ENCODE measurements around the gene PACSIN1. TPM values are rescaled to one million over a fixed set of nuclear protein-coding genes. Genes with fewer than 3 reads are reported as not detected.

Gene PACSIN1
- total RNA-seq, 1 donor from 2014 or later = 0.11 TPM

- no peak overlapping the region for H3K4me3 Mint-ChIP-seq
- no peaks in the 10 kb centered on the region for H3K27me3 Mint-ChIP-seq
- no peaks in the 10 kb centered on the region for H3K9me3 Mint-ChIP-seq
- CTCF ChIA-PET = interaction anchor here (1.3 kb wide), 1 partner anchor 28 kb away, joined by 4 read pairs; no protein-coding TSS in a partner anchor
- no peak for ATAC-seq (ENCODE audit: low read depth)
- intact Hi-C loops (cut with micrococcal nuclease) = no loop called here
- no peak for DNase-seq
- no peak for TF ChIP-seq CTCF (IDR thresholded peaks at IDR 0.05)
- POLR2A ChIA-PET = no interaction called here
- H3K4me1 Mint-ChIP-seq = peaks cover 5% of the 10 kb centered on the region
- H3K36me3 Mint-ChIP-seq (ENCODE audit: low read depth) = peaks cover 19% of the 10 kb centered on the region
- H3K27ac Mint-ChIP-seq = no peak overlapping the region
Measured at GRCh38 chr6:34580707-34581560, 115.1 kb downstream of the PACSIN1 start.

DNA sequence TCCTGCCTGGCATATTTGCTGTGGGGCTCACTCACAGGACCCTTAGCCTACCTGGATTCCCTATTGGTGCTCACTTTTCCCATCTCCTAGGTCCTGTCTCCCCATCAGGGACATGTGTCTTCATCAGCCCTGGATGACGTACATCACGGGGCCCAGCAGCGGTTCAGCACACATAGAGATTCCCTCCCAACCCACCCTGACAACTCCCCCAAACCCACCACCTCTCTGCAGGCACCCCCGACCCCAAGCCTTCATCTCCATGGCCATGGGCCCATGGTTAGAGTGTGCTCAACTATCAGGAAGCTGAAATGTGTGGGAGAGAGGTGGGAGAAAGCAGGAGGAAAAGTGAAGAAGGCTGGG, 115.7 kb downstream of the PACSIN1 start:
- no peak for ATAC-seq (ENCODE audit: low read depth)
- Mint-ChIP-seq H3K9me3 (no peaks in the 10 kb centered on the region), H3K4me1 (peaks cover 5% of the 10 kb centered on the region), H3K4me3 (no peak overlapping the region), H3K27me3 (no peaks in the 10 kb centered on the region), H3K36me3 (ENCODE audit: low read depth) (peaks cover 19% of the 10 kb centered on the region), H3K27ac (no peak overlapping the region)
- CTCF ChIA-PET = no interaction called here
- intact Hi-C loops (cut with micrococcal nuclease) = no loop called here
- TF ChIP-seq CTCF (IDR thresholded peaks at IDR 0.05) = no peak
- POLR2A ChIA-PET = no interaction called here
- no peak for DNase-seq

GRCh38 chr6:34583461-34583860, 117.6 kb downstream of the PACSIN1 start:
- Mint-ChIP-seq H3K4me1 (peaks cover 5% of the 10 kb centered on the region), H3K27me3 (no peaks in the 10 kb centered on the region), H3K27ac (no peak overlapping the region), H3K4me3 (no peak overlapping the region), H3K9me3 (no peaks in the 10 kb centered on the region), H3K36me3 (ENCODE audit: low read depth) (peaks cover 33% of the 10 kb centered on the region)
- no peak for ATAC-seq (ENCODE audit: low read depth)
- no peak for DNase-seq
- no peak for TF ChIP-seq CTCF (IDR thresholded peaks at IDR 0.05)
- intact Hi-C loops (cut with micrococcal nuclease) = no loop called here
- POLR2A ChIA-PET = no interaction called here
- CTCF ChIA-PET = interaction anchor here (0.7 kb wide), 1 partner anchor 26 kb away, joined by 3 read pairs; no protein-coding TSS in a partner anchor

GRCh38 chr6:34583861-34584604, 118.2 kb downstream of the PACSIN1 start:
- Mint-ChIP-seq H3K36me3 (ENCODE audit: low read depth) (peaks cover 39% of the 10 kb centered on the region), H3K27me3 (no peaks in the 10 kb centered on the region), H3K4me1 (peaks cover 5% of the 10 kb centered on the region), H3K9me3 (no peaks in the 10 kb centered on the region), H3K27ac (no peak overlapping the region), H3K4me3 (no peak overlapping the region)
- ChIA-PET CTCF (interaction anchor here (0.7 kb wide), 1 partner anchor 25 kb away, joined by 3 read pairs; no protein-coding TSS in a partner anchor), POLR2A (interaction anchor here (0.5 kb wide), 1 partner anchor 70 kb away, joined by 7 read pairs; no protein-coding TSS in a partner anchor)
- no peak for DNase-seq
- no peak for ATAC-seq (ENCODE audit: low read depth)
- intact Hi-C loops (cut with micrococcal nuclease) = no loop called here
- no peak for TF ChIP-seq CTCF (IDR thresholded peaks at IDR 0.05)

GRCh38 chr6:34584694-34585093, 118.8 kb downstream of the PACSIN1 start:
- no peak for TF ChIP-seq CTCF (IDR thresholded peaks at IDR 0.05)
- no peak overlapping the region for H3K4me3 Mint-ChIP-seq
- POLR2A ChIA-PET = interaction anchor here (0.5 kb wide), 1 partner anchor 69 kb away, joined by 7 read pairs; no protein-coding TSS in a partner anchor
- H3K27ac Mint-ChIP-seq = no peak overlapping the region
- H3K27me3 Mint-ChIP-seq = no peaks in the 10 kb centered on the region
- DNase-seq = no peak
- intact Hi-C loops (cut with micrococcal nuclease) = no loop called here
- H3K36me3 Mint-ChIP-seq (ENCODE audit: low read depth) = peaks cover 46% of the 10 kb centered on the region
- no peak for ATAC-seq (ENCODE audit: low read depth)
- peaks cover 5% of the 10 kb centered on the region for H3K4me1 Mint-ChIP-seq
- CTCF ChIA-PET = no interaction called here
- no peaks in the 10 kb centered on the region for H3K9me3 Mint-ChIP-seq
